ENCODE data around the gene RTN4IP1.

GRCh38 chr6:106600329-106600728 lies 29.0 kb downstream of the RTN4IP1 start:
- TF ChIP-seq CTCF (IDR thresholded peaks at IDR 0.05; ENCODE audit: insufficient read depth, low read length, poor library complexity, severe bottlenecking), result no peak
- TF ChIP-seq EZH2phosphoT487 (conservative IDR thresholded peaks at IDR 0.05; ENCODE audit: low read length), result no peak

Measured in SU-DHL-6 (cell line).